Right lobe of liver (tissue), 6 donors: Measurements from ENCODE around the gene FTO. TPM values are rescaled to one million over a fixed set of nuclear protein-coding genes. Genes with fewer than 3 reads are reported as not detected.

Experiments
- ATAC-seq, 4 donors: fragments of 200-7000 bp; cut with Tn5 transposase; one replicate each; pipeline ENCODE4 v1.9.1; 2020; ENCODE audit warnings: mild to moderate bottlenecking in 4 of 4, moderate library complexity in 4 of 4
- DNase-seq, 3 donors: peaks; one replicate each; pipeline ENCODE4 v3.0.0-alpha.2; 2020
- H3K27ac ChIP-seq, 3 donors: fragments of 200-600 bp; one replicate each; pipeline ENCODE4 v1.8.0; 2022
- H3K27me3 ChIP-seq, 2 donors: fragments of 200-600 bp; one replicate each; pipeline ENCODE4 v1.8.0; 2022
- H3K36me3 ChIP-seq, 4 donors: fragments of 200-600 bp; sonication (generic) in 1 of 4; one replicate each; pipeline versions ENCODE4 v1.5.1 to v1.8.0; 2017 to 2022; ENCODE audit warnings: control low read depth in 1 of 4
- H3K4me1 ChIP-seq, 4 donors: fragments of 200-600 bp; sonication (generic) in 1 of 4; one replicate each; pipeline versions ENCODE4 v1.5.1 to v1.8.0; 2017 to 2022; ENCODE audit warnings: control low read depth in 1 of 4
- H3K4me3 ChIP-seq, 3 donors: fragments of 200-600 bp; one replicate each; pipeline ENCODE4 v1.8.0; 2022
- H3K9me3 ChIP-seq, 4 donors: fragments of 200-600 bp; sonication (generic) in 1 of 4; one replicate each; pipeline versions ENCODE4 v1.5.1 to v1.8.0; 2017 to 2022; ENCODE audit warnings: control low read depth in 1 of 4
- POLR2A ChIP-seq: fragments of 450-650 bp; IDR thresholded peaks from one replicate; pipeline ENCODE4 v1.6.1; 2017; ENCODE audit warnings: antibody characterized with exemption, mild to moderate bottlenecking
- WGBS: methylation state at CpG from one replicate; pipeline ENCODE4 v1.1.6; 2018; ENCODE audit warnings: low coverage, low lambda C conversion rate; ENCODE audit not compliant: insufficient coverage; ENCODE audit errors: missing lambda C conversion rate; 5-methylcytosine and 5-hydroxymethylcytosine counted together
- intact Hi-C, 2 donors: fragments of 100-400 bp; cut with DNase I; formaldehyde crosslinking; loops; one replicate each; pipeline versions ENCODE4 v1.11.2 to v1.14.1; 2022
- total RNA-seq, 6 experiments: library from RNA; depleted of rRNA in 2 of 6; stranded (reverse); fragments of >200 nt in 2 of 6; fragmentation: NEBNext Ultra II Directional in 3 of 6; extraction: Animal tissue kit (Norgen Biotek cat#: 25700) in 3 of 6; gene quantifications; one replicate each; pipeline versions ENCODE4 v1.1.0 to v1.2.4, GENCODE V29; 2016 to 2023
- TF ChIP-seq, protein P1 (sequence below), 4 donors: fragments of 200-600 bp in 3 of 4; fragments of 450-650 bp in 1 of 4; IDR thresholded peaks; one replicate each; pipeline versions ENCODE4 v1.5.1 to v1.8.0; 2016 to 2022; ENCODE audit warnings: antibody characterized with exemption in 4 of 4, mild to moderate bottlenecking in 2 of 4
- donor health status: DM: no; HTN: yes; CAD: no.
- donor health status: DM: no; HTN: no; CAD: no.
- donor health status: DM: no; HTN: no; CAD: no.
- donor health status: DM: no; HTN: yes; CAD: no.
- donor health status: DM: no; HTN: yes; CAD: no.

Gene FTO
- total RNA-seq, 6 experiments from 2014 or later, result 28.9 to 51.6 (median 33.6) TPM

DNA sequence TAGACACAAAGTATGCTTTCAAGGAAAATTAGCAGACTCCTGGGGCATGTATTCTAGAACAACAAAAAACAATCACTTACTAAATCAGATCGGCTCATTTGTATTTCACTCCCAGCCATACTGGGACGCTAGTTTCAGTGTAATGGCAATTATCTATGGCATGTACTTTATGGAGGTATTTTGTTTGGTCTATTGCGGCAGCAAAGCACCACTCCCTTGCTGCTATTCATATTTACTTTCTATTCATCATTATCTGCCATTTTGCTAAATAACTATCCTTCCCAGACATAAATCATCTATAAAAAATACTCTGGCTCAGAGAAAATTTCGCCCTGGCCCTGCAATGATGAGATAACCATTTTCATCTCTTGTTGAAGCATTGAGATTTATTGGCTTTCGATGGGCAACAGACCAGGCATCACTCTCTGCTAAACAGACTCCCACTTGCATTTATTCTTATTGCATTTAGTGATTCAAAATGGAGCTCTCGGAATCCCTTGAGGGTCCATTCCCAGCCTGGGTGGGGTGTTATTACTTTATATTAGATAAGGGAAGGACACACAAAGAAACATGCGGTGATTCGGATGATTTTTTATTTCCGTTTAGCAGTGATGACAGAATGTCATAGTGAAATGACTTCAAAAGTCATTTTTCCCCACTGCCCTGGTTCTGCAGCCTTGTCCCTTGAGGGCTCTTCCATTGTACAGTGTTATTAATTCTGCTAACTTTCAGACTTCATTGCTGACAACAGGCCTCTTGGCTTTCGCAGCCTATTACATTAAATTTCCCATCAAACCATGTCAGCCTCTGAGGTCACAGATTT is 356.9 kb downstream of the FTO start:
- Histone ChIP-seq H3K27ac (no peak overlapping the region), H3K4me3 (no peak overlapping the region), H3K27me3 (no peaks in the 10 kb centered on the region), H3K36me3 (no peaks in the 10 kb centered on the region), H3K4me1 (peaks cover 0 to 13% (median 6%) of the 10 kb centered on the region in 4 donors), H3K9me3 (no peaks in the 10 kb centered on the region)
- 93% methylated on average over 10 of the region's 10 CpGs for WGBS
- DNase-seq (no peak), ATAC-seq (no peak)
- no peak for TF ChIP-seq POLR2A
- TF ChIP-seq, protein P1, sequence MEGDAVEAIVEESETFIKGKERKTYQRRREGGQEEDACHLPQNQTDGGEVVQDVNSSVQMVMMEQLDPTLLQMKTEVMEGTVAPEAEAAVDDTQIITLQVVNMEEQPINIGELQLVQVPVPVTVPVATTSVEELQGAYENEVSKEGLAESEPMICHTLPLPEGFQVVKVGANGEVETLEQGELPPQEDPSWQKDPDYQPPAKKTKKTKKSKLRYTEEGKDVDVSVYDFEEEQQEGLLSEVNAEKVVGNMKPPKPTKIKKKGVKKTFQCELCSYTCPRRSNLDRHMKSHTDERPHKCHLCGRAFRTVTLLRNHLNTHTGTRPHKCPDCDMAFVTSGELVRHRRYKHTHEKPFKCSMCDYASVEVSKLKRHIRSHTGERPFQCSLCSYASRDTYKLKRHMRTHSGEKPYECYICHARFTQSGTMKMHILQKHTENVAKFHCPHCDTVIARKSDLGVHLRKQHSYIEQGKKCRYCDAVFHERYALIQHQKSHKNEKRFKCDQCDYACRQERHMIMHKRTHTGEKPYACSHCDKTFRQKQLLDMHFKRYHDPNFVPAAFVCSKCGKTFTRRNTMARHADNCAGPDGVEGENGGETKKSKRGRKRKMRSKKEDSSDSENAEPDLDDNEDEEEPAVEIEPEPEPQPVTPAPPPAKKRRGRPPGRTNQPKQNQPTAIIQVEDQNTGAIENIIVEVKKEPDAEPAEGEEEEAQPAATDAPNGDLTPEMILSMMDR (IDR thresholded peaks at IDR 0.05), result no peak
- intact Hi-C loops, result no loop called here

DNA sequence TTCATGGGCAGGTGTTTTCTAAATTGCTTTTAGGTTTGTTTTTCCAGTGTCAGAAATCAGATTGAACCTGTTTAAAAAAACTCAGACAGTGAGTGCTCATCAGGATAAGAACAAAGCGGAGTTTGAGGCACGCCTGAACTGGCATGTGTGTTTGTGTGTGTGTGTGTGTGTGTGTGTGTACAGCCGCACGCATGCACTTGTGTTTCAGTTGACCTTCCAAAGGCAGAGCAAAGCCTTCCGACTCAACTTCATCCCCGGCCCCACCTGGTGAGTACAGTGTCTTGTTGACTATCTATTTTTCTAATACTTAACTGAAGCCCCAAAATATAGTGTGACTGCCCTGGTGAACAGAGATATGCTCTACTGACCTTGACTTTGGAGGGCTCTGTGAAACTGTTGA is 357.5 kb downstream of the FTO start:
- WGBS, result 85% methylated on average over 6 of the region's 6 CpGs

DNA sequence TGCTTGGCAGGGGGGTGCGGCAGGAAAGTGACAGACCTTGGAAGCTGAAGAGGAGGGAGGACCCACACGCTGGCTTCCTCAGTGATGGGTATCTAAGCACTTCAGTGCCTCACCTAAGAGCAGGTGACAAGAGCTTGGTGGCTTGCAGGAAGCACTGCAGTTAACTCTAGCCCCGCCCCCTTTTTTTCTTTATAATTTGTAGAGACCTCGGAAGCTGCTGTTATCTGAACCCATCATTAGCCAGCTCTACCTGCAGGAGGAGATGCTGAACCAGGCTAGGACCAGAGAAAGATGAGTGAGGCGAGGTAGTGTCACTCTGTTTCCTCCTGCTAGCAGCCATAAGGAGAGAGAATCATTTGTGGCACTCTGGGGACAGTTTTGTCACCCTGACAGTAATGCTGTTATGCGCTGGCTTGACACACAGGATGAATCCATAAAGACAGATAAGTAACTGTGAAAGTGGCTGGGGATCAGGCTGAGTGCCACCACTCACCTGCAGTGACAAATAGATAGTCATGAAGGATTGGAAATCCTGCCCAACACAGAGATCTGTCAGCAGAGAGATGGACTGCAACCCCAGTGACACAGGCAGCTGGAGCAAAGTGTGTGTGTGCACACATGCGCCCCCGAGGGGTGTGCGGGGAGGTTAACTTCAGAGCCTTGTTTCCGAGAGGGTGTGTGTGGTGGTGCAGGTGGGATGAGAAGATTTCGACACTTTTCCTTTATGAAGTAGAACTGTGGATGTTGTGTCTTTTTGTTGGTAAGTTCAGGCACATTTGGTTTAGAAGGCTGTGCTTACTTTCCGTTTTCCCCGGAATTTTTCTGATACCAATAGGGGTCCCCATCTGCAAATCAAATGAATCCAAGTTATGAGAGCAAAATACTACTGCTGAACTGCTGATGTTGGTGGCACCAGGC is 358.7 kb downstream of the FTO start:
- WGBS, result 59% methylated on average over 12 of the region's 13 CpGs
- ATAC-seq (peak; percentile 65 to 77 (median 68)), DNase-seq (no peak)
- TF ChIP-seq, protein P1 (IDR thresholded peaks at IDR 0.05), result peak; percentile 14 to 40 (median 30)
- TF ChIP-seq POLR2A, result no peak
- peak overlapping the region in 2 of 3 donors; percentile 19 to 35 for H3K27ac ChIP-seq
- H3K9me3 ChIP-seq, result no peaks in the 10 kb centered on the region
- H3K27me3 ChIP-seq, result no peaks in the 10 kb centered on the region
- H3K4me3 ChIP-seq, result peak overlapping the region in 2 of 3 donors; percentile 23 to 28
- H3K4me1 ChIP-seq, result peaks cover 0 to 13% (median 6%) of the 10 kb centered on the region in 4 donors
- no peaks in the 10 kb centered on the region for H3K36me3 ChIP-seq
- intact Hi-C loops, result no loop called here

More for the DNA sequence above, 357.5 kb downstream of the FTO start:
- DNase-seq (no peak), ATAC-seq (no peak)
- Histone ChIP-seq H3K36me3 (no peaks in the 10 kb centered on the region), H3K4me3 (no peak overlapping the region), H3K27me3 (no peaks in the 10 kb centered on the region), H3K27ac (no peak overlapping the region), H3K4me1 (peaks cover 0 to 13% (median 6%) of the 10 kb centered on the region in 4 donors), H3K9me3 (no peaks in the 10 kb centered on the region)
- intact Hi-C loops, result no loop called here
- TF ChIP-seq POLR2A, result no peak
- TF ChIP-seq, protein P1 (IDR thresholded peaks at IDR 0.05), result no peak

DNA sequence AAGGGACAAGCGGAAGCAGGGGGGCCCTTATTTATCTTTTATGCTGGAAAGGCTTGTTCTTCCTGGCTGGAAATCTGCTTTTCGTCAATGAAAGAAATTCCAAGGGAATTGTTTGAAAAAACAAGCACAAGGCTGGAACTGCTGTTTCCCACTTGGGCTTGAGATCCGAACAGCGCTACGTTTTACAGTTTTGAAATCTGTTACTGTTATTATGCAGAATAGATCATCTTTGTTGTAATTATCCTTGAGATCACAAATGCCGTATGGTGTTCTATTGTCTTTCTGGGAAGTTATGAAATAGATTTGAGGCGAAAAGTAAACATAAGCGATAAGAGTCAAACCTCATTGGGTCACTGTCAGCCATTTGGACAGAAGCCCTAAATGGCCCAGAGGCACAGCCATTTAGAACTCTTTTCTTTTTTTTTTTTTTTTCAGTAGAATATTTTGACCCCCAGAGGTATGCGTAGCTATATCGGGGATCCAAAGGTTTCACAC is 359.4 kb downstream of the FTO start:
- H3K27me3 ChIP-seq, result no peaks in the 10 kb centered on the region
- WGBS, result 45% methylated on average over 10 of the region's 10 CpGs
- no peak for DNase-seq
- ATAC-seq, result peak; percentile 57 to 78 (median 67)
- peak overlapping the region in 2 of 3 donors; percentile 23 to 28 for H3K4me3 ChIP-seq
- intact Hi-C loops, result no loop called here
- H3K9me3 ChIP-seq, result no peaks in the 10 kb centered on the region
- no peaks in the 10 kb centered on the region for H3K36me3 ChIP-seq
- TF ChIP-seq, protein P1 (IDR thresholded peaks at IDR 0.05), result peak in 1 of 4 donors; percentile 7
- no peak for TF ChIP-seq POLR2A
- H3K4me1 ChIP-seq, result peaks cover 0 to 13% (median 6%) of the 10 kb centered on the region in 4 donors
- H3K27ac ChIP-seq, result peak overlapping the region in 2 of 3 donors; percentile 19 to 35
